ENCODE results near the gene VPS45.

VPS45 gene

GRCh38 chr1:150152772-150153456 is 85.3 kb downstream of the VPS45 start:
- FAIRE-seq (no peak), DNase-seq (ENCODE audit: insufficient read length, low spot score) (no peak)
- TF ChIP-seq POLR2AphosphoS5 (IDR thresholded peaks at IDR 0.05; ENCODE audit: low read depth, low read length) (no peak), SPI1 (IDR thresholded peaks at IDR 0.05; ENCODE audit: low read depth, low read length) (no peak), PAX5 (IDR thresholded peaks at IDR 0.05; ENCODE audit: insufficient read depth, low read length, severe bottlenecking) (no peak), POLR2A (IDR thresholded peaks at IDR 0.05; ENCODE audit: low read depth, low read length) (no peak), TAF1 (IDR thresholded peaks at IDR 0.05; ENCODE audit: low read depth, low read length) (no peak), POU2F2 (IDR thresholded peaks at IDR 0.05; ENCODE audit: low read depth, low read length) (no peak)

- DNase-seq (ENCODE audit: insufficient read length, low spot score) (no peak), FAIRE-seq (peak; percentile 26)
- no peak; the same call in 1 of the 2 replicates for TF ChIP-seq POLR2AphosphoS5 (IDR thresholded peaks at IDR 0.05; ENCODE audit: low read depth, low read length)
- no peak for TF ChIP-seq TAF1 (IDR thresholded peaks at IDR 0.05; ENCODE audit: low read depth, low read length)
- TF ChIP-seq PAX5 (IDR thresholded peaks at IDR 0.05; ENCODE audit: insufficient read depth, low read length, severe bottlenecking): no peak
- no peak for TF ChIP-seq POLR2A (IDR thresholded peaks at IDR 0.05; ENCODE audit: low read depth, low read length)
- TF ChIP-seq POU2F2 (IDR thresholded peaks at IDR 0.05; ENCODE audit: low read depth, low read length): no peak
- TF ChIP-seq SPI1 (IDR thresholded peaks at IDR 0.05; ENCODE audit: low read depth, low read length): no peak
These were observed 86.6 kb downstream of the VPS45 start for GRCh38 chr1:150154143-150154542.

DNA sequence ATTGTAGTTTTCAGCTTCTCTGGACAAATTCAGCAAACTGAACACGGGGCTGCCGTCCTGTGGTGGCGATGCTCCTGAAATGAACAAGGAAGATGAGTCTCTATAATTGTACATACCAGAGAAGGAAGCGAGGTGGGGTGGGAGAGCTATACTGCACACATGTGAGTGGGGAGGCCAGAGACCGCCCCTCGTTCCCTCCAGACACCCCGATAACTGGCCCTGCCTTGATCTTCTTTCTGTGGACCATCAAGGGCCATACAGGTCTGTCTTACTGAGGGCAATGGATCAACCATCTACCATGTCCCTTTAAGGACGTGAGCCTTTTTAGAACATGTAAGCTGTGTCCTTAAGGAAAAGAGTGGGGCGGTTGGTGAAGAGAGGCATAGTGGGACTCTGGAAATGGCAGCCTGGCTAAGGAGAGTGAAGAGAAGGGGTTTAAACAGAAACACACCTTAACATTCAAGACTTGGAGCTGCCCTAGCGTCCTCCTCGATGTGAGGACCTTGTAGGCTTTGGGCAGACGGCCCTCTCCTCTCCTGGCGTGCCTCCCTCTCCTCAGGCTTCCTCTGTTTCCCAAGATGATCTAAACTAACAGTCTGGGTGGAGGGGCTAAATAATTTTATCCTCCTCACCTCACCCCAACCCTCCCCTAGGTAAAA is 88.0 kb downstream of the VPS45 start:
- no peak for FAIRE-seq
- no peak for DNase-seq (ENCODE audit: insufficient read length, low spot score)
- no peak for TF ChIP-seq SPI1 (IDR thresholded peaks at IDR 0.05; ENCODE audit: low read depth, low read length)
- TF ChIP-seq POU2F2 (IDR thresholded peaks at IDR 0.05; ENCODE audit: low read depth, low read length): no peak
- no peak for TF ChIP-seq PAX5 (IDR thresholded peaks at IDR 0.05; ENCODE audit: insufficient read depth, low read length, severe bottlenecking)
- 0 out of 2 replicates have a peak, but pooled peaks have one; percentile 9 for TF ChIP-seq POLR2AphosphoS5 (IDR thresholded peaks at IDR 0.05; ENCODE audit: low read depth, low read length)
- TF ChIP-seq TAF1 (IDR thresholded peaks at IDR 0.05; ENCODE audit: low read depth, low read length): no peak
- peak; percentile 48; the same call in 1 of the 2 replicates for TF ChIP-seq POLR2A (IDR thresholded peaks at IDR 0.05; ENCODE audit: low read depth, low read length)

GRCh38 chr1:150156868-150157603 is 89.5 kb downstream of the VPS45 start:
- TF ChIP-seq POLR2A (IDR thresholded peaks at IDR 0.05; ENCODE audit: low read depth, low read length) (peak; percentile 17; the same call in 1 of the 2 replicates), SPI1 (IDR thresholded peaks at IDR 0.05; ENCODE audit: low read depth, low read length) (no peak)
- no peak for FAIRE-seq
- DNase-seq (ENCODE audit: insufficient read length, low spot score): no peak

DNA sequence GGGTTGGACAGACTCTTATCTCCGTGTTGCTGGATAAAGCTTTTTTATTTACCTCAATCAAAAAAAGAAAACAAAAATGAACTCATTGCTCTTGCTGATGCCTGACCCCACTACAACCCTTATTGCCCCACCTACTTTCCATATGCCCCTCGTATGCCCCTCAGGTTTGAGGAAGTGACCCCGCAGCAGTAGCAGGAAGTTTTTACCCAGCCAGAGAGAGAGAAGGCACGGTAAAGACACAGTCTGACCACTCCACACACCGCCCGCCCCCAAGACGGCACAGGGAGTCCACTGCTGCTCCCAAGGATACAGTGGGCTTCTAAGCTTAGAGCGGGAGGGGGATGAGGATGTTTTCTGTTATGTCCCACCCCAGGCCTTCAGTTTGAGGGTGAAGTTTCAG is 92.0 kb downstream of the VPS45 start:
- TF ChIP-seq SPI1 (IDR thresholded peaks at IDR 0.05; ENCODE audit: low read depth, low read length): peak; percentile 91
- peak; percentile 74 for TF ChIP-seq POLR2AphosphoS5 (IDR thresholded peaks at IDR 0.05; ENCODE audit: low read depth, low read length)
- TF ChIP-seq POU2F2 (IDR thresholded peaks at IDR 0.05; ENCODE audit: low read depth, low read length): peak; percentile 10; the same call in 1 of the 2 replicates
- no peak for TF ChIP-seq TAF1 (IDR thresholded peaks at IDR 0.05; ENCODE audit: low read depth, low read length)
- TF ChIP-seq POLR2A (IDR thresholded peaks at IDR 0.05; ENCODE audit: low read depth, low read length): peak; percentile 55
- TF ChIP-seq PAX5 (IDR thresholded peaks at IDR 0.05; ENCODE audit: insufficient read depth, low read length, severe bottlenecking): no peak
- DNase-seq (ENCODE audit: insufficient read length, low spot score) (no peak), FAIRE-seq (peak; percentile 51)

DNA sequence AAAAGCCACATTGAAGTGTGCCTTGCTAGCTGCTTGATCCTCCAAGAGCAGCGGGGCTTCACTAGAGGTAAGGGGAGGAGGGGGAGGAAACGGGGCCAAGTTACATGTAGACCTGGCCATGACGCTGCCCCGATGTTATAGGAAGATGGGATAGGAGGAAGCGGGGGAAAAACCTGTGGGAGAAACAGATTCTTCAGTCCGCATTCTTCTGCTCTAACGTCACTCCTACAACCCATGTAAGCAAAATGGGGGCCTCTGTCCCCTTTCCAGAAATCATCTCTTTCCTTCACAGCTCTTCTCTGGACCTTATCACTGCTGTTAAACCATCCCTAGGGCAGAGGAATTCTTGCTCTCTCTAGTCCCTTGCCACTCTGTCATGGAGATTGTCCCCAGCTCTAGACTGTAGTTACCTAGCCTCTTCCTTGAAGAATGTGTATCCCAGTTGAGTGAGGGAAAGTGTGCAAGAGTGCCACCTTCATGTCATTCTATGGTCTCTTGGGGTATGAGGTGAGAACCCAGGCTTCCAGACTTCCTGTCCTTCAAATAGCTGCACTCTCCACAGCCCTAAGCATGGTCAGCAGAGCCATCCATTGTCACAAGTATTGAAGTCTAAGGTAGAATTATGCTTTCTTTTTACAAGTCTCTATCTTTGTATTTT is 93.5 kb downstream of the VPS45 start:
- peak; percentile 19; the same call in 1 of the 2 replicates for TF ChIP-seq POLR2A (IDR thresholded peaks at IDR 0.05; ENCODE audit: low read depth, low read length)
- no peak; the same call in 1 of the 2 replicates for TF ChIP-seq POLR2AphosphoS5 (IDR thresholded peaks at IDR 0.05; ENCODE audit: low read depth, low read length)
- peak; percentile 44; the same call in 1 of the 2 replicates for TF ChIP-seq TAF1 (IDR thresholded peaks at IDR 0.05; ENCODE audit: low read depth, low read length)
- TF ChIP-seq POU2F2 (IDR thresholded peaks at IDR 0.05; ENCODE audit: low read depth, low read length): no peak
- TF ChIP-seq SPI1 (IDR thresholded peaks at IDR 0.05; ENCODE audit: low read depth, low read length): no peak
- TF ChIP-seq PAX5 (IDR thresholded peaks at IDR 0.05; ENCODE audit: insufficient read depth, low read length, severe bottlenecking): no peak
- no peak for FAIRE-seq

DNA sequence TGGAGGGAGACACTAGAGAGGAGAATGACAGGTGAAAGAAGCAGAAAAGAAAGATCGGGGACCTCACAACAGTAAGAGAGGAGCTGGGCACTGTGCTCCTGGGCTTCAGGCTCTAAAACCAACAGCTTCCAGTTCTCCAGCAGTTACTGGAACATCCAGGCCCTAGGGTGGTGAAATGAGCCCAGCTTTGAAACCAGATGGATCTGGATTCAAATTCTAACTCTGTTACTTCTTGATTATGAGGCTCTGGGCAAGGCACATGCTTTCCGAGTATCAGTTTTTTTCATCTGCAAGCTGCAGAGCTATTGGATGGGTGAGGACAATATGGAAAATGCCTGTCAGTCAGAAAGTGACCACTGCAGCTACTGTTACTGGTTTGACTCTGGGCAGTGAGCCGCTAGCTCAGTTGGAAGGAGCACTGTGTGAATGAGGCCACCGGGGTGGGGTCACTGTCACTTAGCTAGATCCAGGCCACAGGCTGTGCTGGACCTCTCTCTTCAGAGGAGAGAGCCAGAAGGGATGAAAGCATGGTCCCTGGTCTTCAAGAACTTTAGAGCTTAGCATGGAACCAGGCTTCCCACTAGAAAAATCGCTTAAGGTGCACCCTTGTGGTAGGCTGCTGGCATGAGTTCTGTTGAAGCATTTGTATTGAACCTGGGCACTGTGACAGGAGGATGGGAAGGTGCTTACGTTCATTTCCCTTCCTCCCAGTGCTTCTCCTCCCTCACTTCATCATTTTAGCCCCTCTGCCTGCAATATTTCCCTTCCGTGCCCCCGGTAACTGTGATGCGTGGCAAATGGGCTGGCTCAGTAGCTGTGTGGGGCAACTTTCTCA is 94.4 kb downstream of the VPS45 start:
- DNase-seq (ENCODE audit: insufficient read length, low spot score) (no peak), FAIRE-seq (peak; percentile 84)
- TF ChIP-seq POLR2AphosphoS5 (IDR thresholded peaks at IDR 0.05; ENCODE audit: low read depth, low read length): no peak; the same call in 1 of the 2 replicates
- peak; percentile 89 for TF ChIP-seq POLR2A (IDR thresholded peaks at IDR 0.05; ENCODE audit: low read depth, low read length)
- TF ChIP-seq TAF1 (IDR thresholded peaks at IDR 0.05; ENCODE audit: low read depth, low read length): peak; percentile 10; the same call in 1 of the 2 replicates

More for the DNA sequence above, 93.5 kb downstream of the VPS45 start:
- no peak for DNase-seq (ENCODE audit: insufficient read length, low spot score)

- DNase-seq (ENCODE audit: insufficient read length, low spot score) (no peak), FAIRE-seq (no peak)
- TF ChIP-seq PAX5 (IDR thresholded peaks at IDR 0.05; ENCODE audit: insufficient read depth, low read length, severe bottlenecking) (no peak), SPI1 (IDR thresholded peaks at IDR 0.05; ENCODE audit: low read depth, low read length) (0 out of 2 replicates have a peak, but pooled peaks have one; percentile 6), TAF1 (IDR thresholded peaks at IDR 0.05; ENCODE audit: low read depth, low read length) (no peak), POU2F2 (IDR thresholded peaks at IDR 0.05; ENCODE audit: low read depth, low read length) (peak; percentile 29; the same call in 1 of the 2 replicates), POLR2AphosphoS5 (IDR thresholded peaks at IDR 0.05; ENCODE audit: low read depth, low read length) (no peak), POLR2A (IDR thresholded peaks at IDR 0.05; ENCODE audit: low read depth, low read length) (no peak)
These were observed 94.9 kb downstream of the VPS45 start for GRCh38 chr1:150162582-150162861.

Measured in GM12891 (cell line).